Measurements from ENCODE around the gene PPP2R5A. TPM values are rescaled to one million over a fixed set of nuclear protein-coding genes. Genes with fewer than 3 reads are reported as not detected.

Gene PPP2R5A
- total RNA-seq, 1 experiment from 2014 or later: 45.2 TPM

GRCh38 chr1:212326541-212326940, 41.3 kb downstream of the PPP2R5A start:
- Mint-ChIP-seq H3K9me3 (ENCODE audit: low read depth, unreplicated experiment) (no peaks in the 10 kb centered on the region), H3K4me1 (ENCODE audit: low read depth, unreplicated experiment) (no peaks in the 10 kb centered on the region), H3K27me3 (ENCODE audit: unreplicated experiment) (no peaks in the 10 kb centered on the region), H3K36me3 (ENCODE audit: insufficient read depth, unreplicated experiment) (no peaks in the 10 kb centered on the region), H3K4me3 (ENCODE audit: low read depth, unreplicated experiment) (no peak overlapping the region), H3K27ac (ENCODE audit: unreplicated experiment) (no peak overlapping the region)
- intact Hi-C loops (cut with micrococcal nuclease; ENCODE audit: unreplicated experiment): no loop called here
- DNase-seq: no peak
- CTCF ChIA-PET: interaction anchor here (0.7 kb wide), 1 partner anchor 256 kb away, joined by 6 read pairs; no protein-coding TSS in a partner anchor
- TF ChIP-seq CTCF (IDR thresholded peaks at IDR 0.05; ENCODE audit: unreplicated experiment): no peak
- no TSS peak for BruUV-seq (replicated peaks)

- Mint-ChIP-seq H3K36me3 (ENCODE audit: insufficient read depth, unreplicated experiment) (no peaks in the 10 kb centered on the region), H3K27ac (ENCODE audit: unreplicated experiment) (no peak overlapping the region), H3K4me1 (ENCODE audit: low read depth, unreplicated experiment) (no peaks in the 10 kb centered on the region), H3K27me3 (ENCODE audit: unreplicated experiment) (no peaks in the 10 kb centered on the region), H3K9me3 (ENCODE audit: low read depth, unreplicated experiment) (no peaks in the 10 kb centered on the region), H3K4me3 (ENCODE audit: low read depth, unreplicated experiment) (no peak overlapping the region)
- intact Hi-C loops (cut with micrococcal nuclease; ENCODE audit: unreplicated experiment): no loop called here
- CTCF ChIA-PET: no interaction called here
- DNase-seq: no peak
- no TSS peak for BruUV-seq (replicated peaks)
- no peak for TF ChIP-seq CTCF (IDR thresholded peaks at IDR 0.05; ENCODE audit: unreplicated experiment)
Measured at GRCh38 chr1:212328248-212328647, 43.0 kb downstream of the PPP2R5A start.

- no peak overlapping the region for H3K4me3 Mint-ChIP-seq (ENCODE audit: low read depth, unreplicated experiment)
- DNase-seq: no peak
- TF ChIP-seq CTCF (IDR thresholded peaks at IDR 0.05; ENCODE audit: unreplicated experiment): no peak
- H3K27ac Mint-ChIP-seq (ENCODE audit: unreplicated experiment): no peak overlapping the region
- H3K36me3 Mint-ChIP-seq (ENCODE audit: insufficient read depth, unreplicated experiment): no peaks in the 10 kb centered on the region
- H3K4me1 Mint-ChIP-seq (ENCODE audit: low read depth, unreplicated experiment): no peaks in the 10 kb centered on the region
- CTCF ChIA-PET: no interaction called here
- no peaks in the 10 kb centered on the region for H3K9me3 Mint-ChIP-seq (ENCODE audit: low read depth, unreplicated experiment)
- BruUV-seq (replicated peaks): no TSS peak
- intact Hi-C loops (cut with micrococcal nuclease; ENCODE audit: unreplicated experiment): no loop called here
- H3K27me3 Mint-ChIP-seq (ENCODE audit: unreplicated experiment): no peaks in the 10 kb centered on the region
Measured at GRCh38 chr1:212329105-212329504, 43.9 kb downstream of the PPP2R5A start.

GRCh38 chr1:212341090-212341489, 55.9 kb downstream of the PPP2R5A start:
- Mint-ChIP-seq H3K4me3 (ENCODE audit: low read depth, unreplicated experiment) (no peak overlapping the region), H3K27me3 (ENCODE audit: unreplicated experiment) (no peaks in the 10 kb centered on the region), H3K9me3 (ENCODE audit: low read depth, unreplicated experiment) (no peaks in the 10 kb centered on the region), H3K27ac (ENCODE audit: unreplicated experiment) (no peak overlapping the region), H3K36me3 (ENCODE audit: insufficient read depth, unreplicated experiment) (peaks cover 5% of the 10 kb centered on the region), H3K4me1 (ENCODE audit: low read depth, unreplicated experiment) (no peaks in the 10 kb centered on the region)
- TF ChIP-seq CTCF (IDR thresholded peaks at IDR 0.05; ENCODE audit: unreplicated experiment): no peak
- DNase-seq: no peak
- intact Hi-C loops (cut with micrococcal nuclease; ENCODE audit: unreplicated experiment): no loop called here
- CTCF ChIA-PET: no interaction called here
- no TSS peak for BruUV-seq (replicated peaks)

Measured in Calu3 (cell line).